Endometrium (tissue), 2 donors: Measurements from ENCODE around the gene MAP4K5.
"Not testable (repeated sequence)": the region's sequence is repeated elsewhere in the genome, so short reads cannot be mapped to it uniquely, and the experiment has no call there.

Source experiments
- FAIRE-seq: peaks from 2 replicates; lab custom pipeline; 2012; peaks lifted over from hg19 to GRCh38; lab: Jason Lieb, UNC
- donor health status: control.
- donor health status: control.

MAP4K5 gene

GRCh38 chr14:50532502-50533240, at the start of gene MAP4K5:
Gene MAP4K5 (minus strand): TSS chr14:50532569. CDS start chr14:50532049, 520 bp downstream.
- FAIRE-seq = no peak

GRCh38 chr14:50578433-50578832, 46.1 kb upstream of the MAP4K5 start:
- no peak for FAIRE-seq

- FAIRE-seq = no peak
Observed at GRCh38 chr14:50577982-50578381, 45.6 kb upstream of the MAP4K5 start.

- no peak for FAIRE-seq
Observed at GRCh38 chr14:50575769-50576168, 43.4 kb upstream of the MAP4K5 start.

- no peak for FAIRE-seq
Observed at GRCh38 chr14:50573862-50574261, 41.5 kb upstream of the MAP4K5 start.

GRCh38 chr14:50569714-50570274, 37.4 kb upstream of the MAP4K5 start:
- FAIRE-seq = no peak

- FAIRE-seq = no peak
Observed at GRCh38 chr14:50562841-50563240, 30.5 kb upstream of the MAP4K5 start.

- no peak for FAIRE-seq
Observed at GRCh38 chr14:50560931-50561285, 28.5 kb upstream of the MAP4K5 start.

- FAIRE-seq = no peak
Observed at GRCh38 chr14:50559990-50560930, 27.9 kb upstream of the MAP4K5 start, which contains the start of gene ATL1. Gene ATL1 (plus strand): TSS chr14:50560145. CDS start chr14:50560266, 121 bp downstream.

- not testable (repeated sequence) for FAIRE-seq
Observed at GRCh38 chr14:50552796-50553195, 20.4 kb upstream of the MAP4K5 start.

GRCh38 chr14:50551877-50552276, 19.5 kb upstream of the MAP4K5 start:
- no peak for FAIRE-seq

GRCh38 chr14:50550294-50550693, 17.9 kb upstream of the MAP4K5 start:
- no peak for FAIRE-seq

GRCh38 chr14:50545618-50546017, 13.2 kb upstream of the MAP4K5 start:
- no peak for FAIRE-seq

GRCh38 chr14:50544911-50545310, 12.5 kb upstream of the MAP4K5 start:
- FAIRE-seq = no peak

GRCh38 chr14:50542941-50543418, 10.6 kb upstream of the MAP4K5 start:
- FAIRE-seq = no peak

- FAIRE-seq = no peak
Observed at GRCh38 chr14:50541159-50541567, 8.8 kb upstream of the MAP4K5 start.

GRCh38 chr14:50539051-50539450, 6.7 kb upstream of the MAP4K5 start:
- FAIRE-seq = no peak

GRCh38 chr14:50538034-50538433, 5.7 kb upstream of the MAP4K5 start:
- FAIRE-seq = not testable (repeated sequence)

GRCh38 chr14:50534997-50535396, 2.6 kb upstream of the MAP4K5 start:
- FAIRE-seq = no peak

- no peak for FAIRE-seq
Observed at GRCh38 chr14:50534416-50534815, 2.0 kb upstream of the MAP4K5 start.

- FAIRE-seq = no peak
Observed at GRCh38 chr14:50533806-50534205, 1.4 kb upstream of the MAP4K5 start.

GRCh38 chr14:50533241-50533705, 904 bp upstream of the MAP4K5 start:
- FAIRE-seq = no peak
